K562 (cell line): Measurements from ENCODE around the gene ITPR1. TPM values are rescaled to one million over a fixed set of nuclear protein-coding genes. Genes with fewer than 3 reads are reported as not detected.
A peak's percentile ranks its signal among the peaks of the same experiment; 100 is the strongest.

Source experiments
- ARID3A ChIP-seq: IDR thresholded peaks from 2 replicates; pipeline ENCODE4 v1.6.1; 2012; ENCODE audit warnings: low read depth, low read length, improper control_type of control experiment, borderline replicate concordance
- ARID3B ChIP-seq: fragments of 250-450 bp; sonication (Bioruptor Pico); IDR thresholded peaks from 2 replicates; pipeline ENCODE4 v1.4.0; 2020; ENCODE audit warnings: borderline replicate concordance
- BCOR ChIP-seq: fragments of 450-650 bp; IDR thresholded peaks from 2 replicates; pipeline ENCODE4 v1.6.1; 2016
- CCAR2 ChIP-seq: fragments of 200-400 bp; formaldehyde crosslinking; IDR thresholded peaks from 2 replicates; pipeline ENCODE4 v1.6.1; 2017; ENCODE audit warnings: mild to moderate bottlenecking, low read depth, low read length
- EP400 ChIP-seq: fragments of 450-650 bp; IDR thresholded peaks from 2 replicates; pipeline ENCODE4 v1.6.1; 2017; ENCODE audit warnings: antibody characterized with exemption, mild to moderate bottlenecking, moderate library complexity
- FOXK1 ChIP-seq: sonication (generic); formaldehyde crosslinking; IDR thresholded peaks from 2 replicates; pipeline ENCODE4 v1.8.0; 2022; ENCODE audit warnings: missing genetic modification reagents, mild to moderate bottlenecking, borderline replicate concordance
- FUS ChIP-seq: fragments of 200-400 bp; formaldehyde crosslinking; optimal IDR thresholded peaks from 2 replicates; pipeline ENCODE3; 2017; ENCODE audit warnings: low read depth, low read length
- HDAC8 ChIP-seq: fragments of 450-650 bp; IDR thresholded peaks from 2 replicates; pipeline ENCODE4 v1.6.1; 2016; ENCODE audit warnings: mild to moderate bottlenecking, missing genetic modification characterization, moderate library complexity, missing compliant biosample characterization
- HMG20A ChIP-seq: fragments of 450-650 bp; formaldehyde crosslinking; conservative IDR thresholded peaks from 2 replicates; pipeline ENCODE4 v1.4.0; 2020; ENCODE audit warnings: mild to moderate bottlenecking, mixed read lengths
- MCM5 ChIP-seq: fragments of 450-650 bp; IDR thresholded peaks from 2 replicates; pipeline ENCODE4 v1.6.1; 2016; ENCODE audit warnings: low read depth
- MECOM ChIP-seq: fragments of 250-450 bp; sonication (Bioruptor Pico); IDR thresholded peaks from 2 replicates; pipeline ENCODE4 v1.8.0; 2022; ENCODE audit warnings: inconsistent platforms
- NUFIP1 ChIP-seq: fragments of 450-650 bp; IDR thresholded peaks from 2 replicates; pipeline ENCODE4 v1.6.1; 2018; ENCODE audit not compliant: partially characterized antibody
- PHB2 ChIP-seq: fragments of 450-650 bp; IDR thresholded peaks from 2 replicates; pipeline ENCODE4 v1.6.1; 2017; ENCODE audit warnings: low read depth
- PURB ChIP-seq: sonication (generic); formaldehyde crosslinking; IDR thresholded peaks from 2 replicates; pipeline ENCODE4 v1.9.0; 2021; ENCODE audit warnings: low read depth, mild to moderate bottlenecking, missing genetic modification reagents
- RAD21 ChIP-seq, 2 experiments: fragments of 250-450 bp in 1 of 2; fragments of 450-650 bp in 1 of 2; sonication (Bioruptor Pico) in 1 of 2; formaldehyde crosslinking in 1 of 2; IDR thresholded peaks in 1 of 2; conservative IDR thresholded peaks in 1 of 2; 2 replicates each; pipeline versions ENCODE4 v1.4.0 to v1.8.0; 2020 to 2022; ENCODE audit warnings: mild to moderate bottlenecking in 2 of 2, moderate library complexity in 1 of 2
- RBBP5 ChIP-seq: fragments of 200-600 bp; sonication (generic); IDR thresholded peaks from 2 replicates; pipeline ENCODE4 v1.6.1; 2012; ENCODE audit warnings: borderline replicate concordance, mild to moderate bottlenecking, low read length, control low read depth, inconsistent platforms; ENCODE audit not compliant: insufficient read depth, poor library complexity, severe bottlenecking
- SAP30 ChIP-seq: fragments of 200-600 bp; sonication (generic); IDR thresholded peaks from 2 replicates; pipeline ENCODE4 v1.6.1; 2012; ENCODE audit warnings: borderline replicate concordance, low read depth, mild to moderate bottlenecking, moderate library complexity, low read length, control low read depth, inconsistent platforms; ENCODE audit not compliant: insufficient read depth, poor library complexity, severe bottlenecking
- SETDB1 ChIP-seq: IDR thresholded peaks from one replicate; pipeline ENCODE4 v1.6.1; 2012; ENCODE audit warnings: low read length, control low read depth, inconsistent platforms
- STAT5A ChIP-seq: IDR thresholded peaks from 2 replicates; pipeline ENCODE4 v1.6.1; 2012; ENCODE audit warnings: low read length, inconsistent platforms, borderline replicate concordance
- ZBTB34 ChIP-seq: fragments of 250-450 bp; sonication (Bioruptor Pico); IDR thresholded peaks from 2 replicates; pipeline ENCODE4 v1.8.0; 2021; ENCODE audit warnings: mild to moderate bottlenecking, moderate library complexity
- ZFP36 ChIP-seq: fragments of 150-350 bp; IDR thresholded peaks from 2 replicates; pipeline ENCODE4 v1.6.1; 2018; ENCODE audit warnings: low read length, low read depth; ENCODE audit not compliant: partially characterized antibody
- ZNF124 ChIP-seq: sonication (generic); formaldehyde crosslinking; IDR thresholded peaks from 2 replicates; pipeline ENCODE4 v1.8.1; 2022; ENCODE audit warnings: missing genetic modification reagents
- ZNF316 ChIP-seq: fragments of 450-650 bp; IDR thresholded peaks from 2 replicates; pipeline ENCODE4 v1.6.1; 2016
- ZNF445 ChIP-seq: fragments of 250-450 bp; sonication (Bioruptor Pico); IDR thresholded peaks from 2 replicates; pipeline ENCODE4 v1.4.0; 2020; ENCODE audit warnings: low read depth, mild to moderate bottlenecking, moderate library complexity
- ZNF75A ChIP-seq: fragments of 450-650 bp; formaldehyde crosslinking; IDR thresholded peaks from 2 replicates; pipeline ENCODE4 v1.4.0; 2020; ENCODE audit warnings: mild to moderate bottlenecking
- polyA plus RNA-seq, 8 experiments: library from polyadenylated mRNA; depleted of rRNA in 4 of 8; stranded (reverse) in 5 of 8; unstranded in 3 of 8; fragments of >200 nt; fragmentation: Nextera tagmentation in 2 of 8; fragmentation: Illumina TruSeq in 1 of 8; extraction: Ambion mirVana in 2 of 8; extraction: Trizol in 1 of 8; gene quantifications; 2 replicates each; pipeline versions ENCODE4 v1.2.1 to v1.2.3, GENCODE V29; 2011 to 2014; ENCODE audit warnings: inconsistent platforms in 1 of 8, missing spikeins in 1 of 8
- total RNA-seq, 7 experiments: library from RNA; depleted of rRNA in 6 of 7; stranded (reverse); fragments of >200 nt in 6 of 7; fragmentation: Illumina TruSeq in 2 of 7; extraction: Trizol in 2 of 7; gene quantifications; 2 replicates each; pipeline versions ENCODE4 v1.2.1 to v1.2.3, GENCODE V29; 2011 to 2021; ENCODE audit warnings: low replicate concordance in 1 of 7

Gene ITPR1
- total and polyA plus RNA-seq, 9 of the 15 experiments (the other 6 are each of a cell fraction or from before 2014, with no cell fraction given) = 22.4 to 40.0 (median 27.4) TPM

- TF ChIP-seq ARID3B (CRISPR knock-in tag) (no peak), ZNF316 (no peak), MECOM (CRISPR knock-in tag) (peak; percentile 61), ARID3A (no peak), HDAC8 (tag) (no peak), PURB (CRISPR knock-in tag) (no peak), FUS (no peak), CCAR2 (no peak), ZFP36 (peak; percentile 2), RAD21 (CRISPR knock-in tag; conservative IDR thresholded peaks at IDR 0.05 in 1 of 2, IDR thresholded peaks at IDR 0.05 in 1 of 2) (peak in 1 of 2 experiments; percentile 1; a peak in 1 of 4 replicates), SETDB1 (no peak), ZNF124 (no peak), ZNF75A (CRISPR knock-in tag) (no peak), FOXK1 (CRISPR knock-in tag) (peak; percentile 92; the same call in 1 of the 2 replicates), STAT5A (peak; percentile 36; the same call in 1 of the 2 replicates), BCOR (no peak), MCM5 (no peak), RBBP5 (peak; percentile 99), HMG20A (CRISPR knock-in tag) (no peak), NUFIP1 (peak; percentile 53), SAP30 (peak; percentile 100), ZNF445 (CRISPR knock-in tag) (no peak), PHB2 (no peak), ZBTB34 (CRISPR knock-in tag) (no peak), EP400 (peak; percentile 93)
Observed at GRCh38 chr3:4466741-4467521, 26.2 kb upstream of the ITPR1 start, which contains the start of gene SUMF1 (continued).
